IPS-20b (cell line): Measurements from ENCODE around the gene NAGLU.

Experiments
- H3K27ac ChIP-seq: one replicate; pipeline ENCODE4 v1.5.1; 2013; ENCODE audit warnings: low read length
- H3K27me3 ChIP-seq: 2 replicates; pipeline ENCODE4 v1.6.1; 2013; ENCODE audit warnings: mild to moderate bottlenecking, low read length, inconsistent platforms; ENCODE audit not compliant: insufficient read depth
- H3K36me3 ChIP-seq: 2 replicates; pipeline ENCODE4 v1.6.1; 2013; ENCODE audit warnings: low read depth, mild to moderate bottlenecking, inconsistent platforms, low read length, moderate library complexity; ENCODE audit not compliant: insufficient read depth
- H3K4me1 ChIP-seq: 2 replicates; pipeline ENCODE4 v1.6.1; 2013; ENCODE audit warnings: mild to moderate bottlenecking, control low read depth, inconsistent platforms, low read length, moderate library complexity; ENCODE audit not compliant: insufficient read depth
- H3K4me3 ChIP-seq: 2 replicates; pipeline ENCODE4 v1.5.1; 2013; ENCODE audit warnings: mild to moderate bottlenecking, low read length, inconsistent platforms
- H3K9ac ChIP-seq: 2 replicates; pipeline ENCODE4 v1.6.1; 2013; ENCODE audit warnings: low read depth, mild to moderate bottlenecking, inconsistent platforms, low read length, moderate library complexity
- H3K9me3 ChIP-seq: 2 replicates; pipeline ENCODE4 v1.6.1; 2013; ENCODE audit warnings: mild to moderate bottlenecking, low read depth, low read length, inconsistent platforms; ENCODE audit not compliant: insufficient read depth

The NAGLU gene

DNA sequence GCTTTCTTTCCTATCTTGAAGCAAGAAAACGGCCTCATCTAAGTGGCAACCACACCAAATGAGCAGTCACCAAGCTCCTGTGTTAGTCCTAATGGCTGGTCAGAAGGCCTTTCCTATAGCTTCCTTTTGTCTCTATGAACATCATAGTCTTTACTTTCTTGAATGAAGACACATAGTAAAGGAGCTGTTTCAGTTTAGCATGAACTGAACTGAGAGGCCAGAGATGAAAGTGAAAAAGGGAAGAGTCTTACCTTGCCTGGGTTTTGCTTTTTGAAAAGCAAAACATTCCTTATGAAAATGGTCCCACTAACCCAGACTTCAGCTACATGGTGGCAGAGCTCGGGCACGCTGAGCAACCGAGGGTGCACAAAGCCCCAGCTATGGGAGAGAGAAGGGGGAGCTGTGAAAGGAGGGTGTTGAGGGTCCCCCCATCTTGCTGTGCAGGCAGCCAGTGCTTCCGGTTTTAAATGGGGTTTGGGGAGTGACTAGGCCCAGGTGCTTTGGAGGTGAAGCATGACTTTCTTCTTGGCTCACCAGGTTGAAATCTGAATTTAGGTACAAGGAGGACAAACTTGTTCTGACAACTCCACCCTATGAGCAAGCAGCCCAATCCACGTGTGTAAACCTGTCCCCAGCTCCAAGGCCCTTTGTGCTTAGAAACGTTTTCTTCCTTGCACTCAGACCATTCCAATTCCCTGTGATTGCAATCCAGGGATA, 50.6 kb downstream of the NAGLU start:
- Histone ChIP-seq H3K9me3 (no peaks in the 10 kb centered on the region), H3K27me3 (no peaks in the 10 kb centered on the region), H3K9ac (no peak overlapping the region), H3K27ac (no peak overlapping the region), H3K4me3 (no peak overlapping the region), H3K4me1 (no peaks in the 10 kb centered on the region), H3K36me3 (peaks cover 83% of the 10 kb centered on the region)

DNA sequence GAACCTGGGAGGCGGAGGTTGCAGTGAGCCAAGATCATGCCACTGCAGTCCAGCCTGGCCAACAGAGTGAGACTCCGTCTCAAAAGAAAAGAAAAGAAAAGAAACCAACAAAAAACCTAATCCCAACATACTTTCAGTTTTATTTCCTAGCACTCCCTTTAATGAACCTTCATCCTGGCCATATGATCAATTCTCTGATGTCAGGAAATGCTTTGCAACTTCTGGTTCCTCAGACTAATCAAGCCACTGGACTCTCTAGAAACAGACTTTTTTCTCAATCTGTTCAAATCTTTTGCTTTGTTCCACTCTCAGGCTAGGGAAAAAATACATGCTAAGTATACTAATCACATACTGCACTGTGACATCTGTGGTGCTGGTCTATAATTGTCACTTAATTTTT, 54.8 kb downstream of the NAGLU start:
- Histone ChIP-seq H3K9ac (no peak overlapping the region), H3K4me1 (no peaks in the 10 kb centered on the region), H3K9me3 (no peaks in the 10 kb centered on the region), H3K4me3 (no peak overlapping the region), H3K27me3 (no peaks in the 10 kb centered on the region), H3K27ac (no peak overlapping the region), H3K36me3 (peaks cover 43% of the 10 kb centered on the region)

DNA sequence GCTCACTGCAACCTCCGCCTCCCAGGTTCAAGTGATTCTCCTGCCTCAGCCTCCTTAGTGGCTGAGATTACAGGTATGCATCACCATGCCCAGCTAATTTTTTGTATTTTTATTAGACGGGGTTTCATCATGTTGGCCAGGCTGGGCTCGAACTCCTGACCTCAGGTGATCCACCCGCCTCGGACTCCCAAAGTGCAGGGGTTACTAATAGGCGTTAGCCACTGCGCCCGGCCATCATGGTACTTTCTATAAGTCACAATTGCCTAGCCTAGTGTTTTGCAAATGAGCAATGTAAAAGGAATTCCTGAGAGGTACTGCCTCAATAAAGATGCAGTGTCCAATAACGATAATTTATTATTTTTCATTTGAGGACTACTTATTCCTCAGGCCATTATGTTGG, 55.4 kb downstream of the NAGLU start:
- Histone ChIP-seq H3K4me3 (no peak overlapping the region), H3K36me3 (peaks cover 38% of the 10 kb centered on the region), H3K9ac (no peak overlapping the region), H3K9me3 (no peaks in the 10 kb centered on the region), H3K27me3 (no peaks in the 10 kb centered on the region), H3K4me1 (no peaks in the 10 kb centered on the region), H3K27ac (no peak overlapping the region)
